SU-DHL-6 (cell line): Measurements from ENCODE around the gene LIPM.

Experiments
- EZH2phosphoT487 ChIP-seq: fragments of 200-600 bp; sonication (generic), shearing (Covaris generic); conservative IDR thresholded peaks from 2 replicates; pipeline ENCODE4 v1.6.1; 2018; ENCODE audit warnings: mild to moderate bottlenecking, antibody characterized with exemption, low read length, moderate library complexity, mixed read lengths
- TF ChIP-seq, protein P1 (sequence below): fragments of 200-600 bp; sonication (generic); IDR thresholded peaks from one replicate; pipeline ENCODE4 v1.5.1; 2017; ENCODE audit warnings: antibody characterized with exemption, mild to moderate bottlenecking, low read length, moderate library complexity; ENCODE audit not compliant: insufficient read depth, poor library complexity, severe bottlenecking

DNA sequence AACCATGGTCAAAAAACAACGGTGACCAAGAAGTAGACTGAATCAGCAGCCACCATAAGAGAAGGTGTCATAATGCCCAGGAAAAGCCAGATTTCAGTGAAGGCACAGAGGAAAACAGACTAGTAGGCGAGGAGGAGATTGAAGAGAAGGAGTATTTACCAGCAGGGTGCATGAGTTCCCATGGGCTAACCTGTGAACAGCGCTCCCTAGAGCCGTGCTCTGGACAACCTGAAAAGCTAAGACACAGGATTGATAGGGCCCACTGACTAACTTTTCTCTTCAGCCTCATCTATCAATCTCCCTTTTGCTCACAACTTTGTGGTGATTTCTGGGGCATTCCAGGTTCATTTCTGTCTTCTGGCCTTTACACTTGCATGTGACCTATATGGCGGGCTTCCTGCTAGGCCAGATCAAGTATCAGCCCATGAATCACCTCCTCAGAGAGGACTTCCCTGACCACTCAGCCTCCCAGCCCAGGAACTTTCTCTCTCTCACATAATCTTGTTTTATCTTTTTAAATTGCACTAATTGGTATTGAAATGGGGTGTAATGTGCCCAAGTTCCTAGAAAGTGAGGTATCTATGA, 36.3 kb downstream of the LIPM start:
- TF ChIP-seq, protein P1, sequence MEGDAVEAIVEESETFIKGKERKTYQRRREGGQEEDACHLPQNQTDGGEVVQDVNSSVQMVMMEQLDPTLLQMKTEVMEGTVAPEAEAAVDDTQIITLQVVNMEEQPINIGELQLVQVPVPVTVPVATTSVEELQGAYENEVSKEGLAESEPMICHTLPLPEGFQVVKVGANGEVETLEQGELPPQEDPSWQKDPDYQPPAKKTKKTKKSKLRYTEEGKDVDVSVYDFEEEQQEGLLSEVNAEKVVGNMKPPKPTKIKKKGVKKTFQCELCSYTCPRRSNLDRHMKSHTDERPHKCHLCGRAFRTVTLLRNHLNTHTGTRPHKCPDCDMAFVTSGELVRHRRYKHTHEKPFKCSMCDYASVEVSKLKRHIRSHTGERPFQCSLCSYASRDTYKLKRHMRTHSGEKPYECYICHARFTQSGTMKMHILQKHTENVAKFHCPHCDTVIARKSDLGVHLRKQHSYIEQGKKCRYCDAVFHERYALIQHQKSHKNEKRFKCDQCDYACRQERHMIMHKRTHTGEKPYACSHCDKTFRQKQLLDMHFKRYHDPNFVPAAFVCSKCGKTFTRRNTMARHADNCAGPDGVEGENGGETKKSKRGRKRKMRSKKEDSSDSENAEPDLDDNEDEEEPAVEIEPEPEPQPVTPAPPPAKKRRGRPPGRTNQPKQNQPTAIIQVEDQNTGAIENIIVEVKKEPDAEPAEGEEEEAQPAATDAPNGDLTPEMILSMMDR = no peak
- TF ChIP-seq EZH2phosphoT487 = no peak
